GM12892 (cell line): ENCODE measurements around the gene PRKACG.

Experiments used
- POLR2AphosphoS5 ChIP-seq: IDR thresholded peaks from 2 replicates; pipeline ENCODE4 v1.6.1; 2011; ENCODE audit warnings: low read depth, low read length, control low read depth
- TAF1 ChIP-seq: IDR thresholded peaks from 2 replicates; pipeline ENCODE4 v1.6.1; 2011; ENCODE audit warnings: low read depth, mild to moderate bottlenecking, control low read depth, low read length, borderline replicate concordance

DNA sequence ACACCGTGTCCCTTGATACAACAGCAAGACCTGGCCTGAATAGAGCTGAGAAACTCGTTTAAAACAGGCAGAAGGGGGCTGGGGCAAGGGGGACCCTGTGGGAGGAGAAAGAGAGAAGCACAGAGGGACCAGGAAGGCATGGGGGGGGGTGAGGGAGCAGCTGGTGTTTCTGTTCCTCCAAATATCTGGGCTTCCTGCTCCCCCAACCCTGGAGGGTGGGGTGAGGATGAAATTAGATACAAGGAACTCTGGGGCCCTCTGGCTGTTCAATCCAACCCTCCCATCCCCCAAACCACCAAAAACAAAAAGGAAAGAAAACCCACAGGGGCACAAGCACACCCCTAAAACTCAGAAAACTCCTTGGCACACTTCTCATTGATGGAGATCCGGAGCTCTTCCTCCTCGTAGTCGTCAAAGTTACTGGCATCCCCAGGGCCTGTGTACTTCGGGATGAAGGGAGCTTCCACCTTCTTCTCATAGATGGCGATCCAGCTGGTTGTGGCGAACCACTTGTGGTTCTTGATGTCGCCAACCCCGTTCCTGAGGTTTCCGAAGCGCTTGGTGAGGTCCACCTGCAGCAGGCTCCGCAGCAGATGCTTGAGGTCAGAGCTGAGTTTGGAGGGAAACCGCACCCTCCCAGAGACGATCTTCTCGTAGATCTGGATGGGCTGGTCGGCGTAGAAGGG lies 1.1 kb downstream of the PRKACG start:
- TF ChIP-seq TAF1 (no peak), POLR2AphosphoS5 (no peak)
